NCI-H510A treated with DMSO at 0.1 percent for 48 hours (cell line): Measurements from ENCODE around the gene OPN4.

ENCODE experiments used
- DNase-seq: peaks from one replicate; lab custom pipeline; 2025; lab: John Stamatoyannopoulos, UW

OPN4 gene

DNA sequence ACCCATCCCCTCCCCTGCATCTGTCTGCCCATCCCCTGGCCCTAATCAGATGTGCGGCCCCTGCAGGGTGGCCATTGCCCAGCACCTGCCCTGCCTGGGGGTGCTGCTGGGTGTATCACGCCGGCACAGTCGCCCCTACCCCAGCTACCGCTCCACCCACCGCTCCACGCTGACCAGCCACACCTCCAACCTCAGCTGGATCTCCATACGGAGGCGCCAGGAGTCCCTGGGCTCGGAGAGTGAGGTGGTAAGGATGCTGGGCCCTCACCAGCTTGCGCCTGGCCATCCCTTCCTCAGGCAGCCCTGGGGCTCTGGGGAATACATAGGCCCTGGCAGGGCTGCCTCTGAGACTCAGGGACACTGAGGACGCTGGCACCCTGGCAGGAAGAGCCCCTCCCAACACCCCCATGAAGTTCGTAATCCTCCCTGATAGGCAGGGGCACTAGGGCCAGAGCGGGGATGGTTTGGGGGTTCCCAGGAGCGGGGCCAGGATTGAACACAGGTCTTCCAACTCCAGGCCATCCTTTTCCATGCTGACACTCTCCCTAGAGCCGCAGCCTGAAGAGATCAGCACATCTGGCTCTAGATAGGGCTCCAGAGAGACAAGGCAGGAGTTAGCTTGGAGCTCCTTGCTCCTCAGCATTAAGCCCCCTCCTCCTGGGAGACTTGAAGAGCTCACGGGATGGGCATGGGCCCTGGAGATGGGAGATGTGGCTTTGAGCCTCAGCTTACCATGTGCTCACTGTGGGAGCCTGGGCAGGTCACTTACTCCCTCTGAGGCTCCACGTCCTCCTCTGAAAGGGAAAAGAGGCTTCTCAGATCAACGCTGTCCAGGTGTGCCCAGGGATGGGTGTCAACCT is 8.1 kb downstream of the OPN4 start:
- no peak for DNase-seq

DNA sequence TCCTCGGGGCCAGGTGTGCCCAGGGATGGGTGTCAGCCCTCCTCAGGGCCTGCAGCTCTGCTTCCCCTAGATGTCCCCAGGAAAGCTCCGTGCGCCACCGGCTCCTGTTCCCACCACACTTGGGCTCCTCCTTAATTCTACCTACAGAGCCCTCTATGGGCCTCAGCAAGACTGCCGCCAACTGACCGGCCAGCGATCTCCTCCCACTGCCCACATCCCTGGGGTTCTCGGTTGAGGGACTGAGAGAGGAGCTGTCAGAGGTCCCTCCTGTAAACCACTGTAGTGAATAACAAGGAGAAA is 8.6 kb downstream of the OPN4 start:
- DNase-seq, result no peak

- DNase-seq, result no peak
Observed at GRCh38 chr10:86663576-86664339, 9.4 kb downstream of the OPN4 start.

DNA sequence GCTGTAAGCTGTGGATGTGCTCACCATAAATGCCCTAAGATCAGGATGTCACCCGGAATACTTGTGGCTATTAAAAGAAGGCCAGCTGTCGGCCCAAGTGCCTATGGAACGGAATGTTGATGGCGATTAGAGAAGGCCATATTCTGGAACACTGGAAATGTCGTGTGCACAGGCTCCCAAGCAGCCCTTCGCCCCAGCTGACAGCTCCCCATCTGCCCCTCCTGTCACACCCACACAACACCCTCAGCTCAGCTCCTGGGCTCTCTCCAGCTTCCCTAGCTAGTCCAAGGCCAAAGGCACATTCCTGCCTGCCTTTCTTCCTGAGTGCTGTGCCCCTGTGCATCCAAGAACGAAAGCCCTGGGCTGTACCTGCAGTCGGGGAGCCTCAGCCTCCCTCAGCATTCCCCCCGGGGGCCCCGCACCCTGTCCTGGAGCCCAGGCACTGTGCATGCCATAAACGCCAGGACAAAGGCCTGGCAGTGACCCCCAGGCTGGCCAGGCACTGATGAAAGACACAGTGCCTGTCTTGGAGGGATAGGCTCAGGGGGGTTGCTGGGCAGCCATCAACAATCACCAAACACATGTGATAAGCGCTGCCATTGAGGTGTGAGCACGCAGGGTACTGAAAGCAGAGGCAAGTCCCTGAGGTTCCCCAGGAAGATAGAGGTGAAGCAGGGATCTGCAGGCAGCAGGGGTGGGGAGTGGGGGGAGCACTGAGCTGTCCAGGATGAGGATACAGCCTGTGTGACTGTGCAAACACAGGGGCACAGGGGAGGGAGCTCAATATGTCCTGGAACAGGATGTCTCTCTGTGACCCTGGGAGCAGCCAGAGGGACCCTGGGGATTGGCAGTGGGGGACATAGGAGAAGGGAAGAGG is 10.2 kb downstream of the OPN4 start:
- no peak for DNase-seq

DNA sequence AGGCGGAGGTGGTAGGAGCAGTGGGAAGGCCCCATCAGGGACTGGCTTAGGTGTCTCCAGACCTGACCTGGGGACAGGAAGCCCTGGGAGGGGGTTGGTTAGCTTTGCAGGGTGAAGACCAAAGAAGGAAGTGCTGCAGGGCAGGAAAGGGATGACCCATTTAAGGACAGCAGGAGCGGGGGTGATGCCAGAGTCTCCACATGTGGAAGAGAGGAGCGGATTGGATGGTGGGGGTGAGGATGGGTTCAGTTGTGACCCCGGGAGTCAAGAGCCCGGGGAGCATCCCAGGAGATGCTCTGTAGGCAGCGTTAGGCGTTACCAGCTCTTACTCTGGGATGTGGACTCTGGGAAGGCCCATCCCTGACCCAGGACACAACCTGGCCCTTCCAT is 10.9 kb downstream of the OPN4 start:
- DNase-seq, result no peak

- DNase-seq, result no peak
Observed at GRCh38 chr10:86665868-86666267, 11.5 kb downstream of the OPN4 start.

- peak; percentile 85 for DNase-seq
Observed at GRCh38 chr10:86666538-86666937, 12.2 kb downstream of the OPN4 start.

DNA sequence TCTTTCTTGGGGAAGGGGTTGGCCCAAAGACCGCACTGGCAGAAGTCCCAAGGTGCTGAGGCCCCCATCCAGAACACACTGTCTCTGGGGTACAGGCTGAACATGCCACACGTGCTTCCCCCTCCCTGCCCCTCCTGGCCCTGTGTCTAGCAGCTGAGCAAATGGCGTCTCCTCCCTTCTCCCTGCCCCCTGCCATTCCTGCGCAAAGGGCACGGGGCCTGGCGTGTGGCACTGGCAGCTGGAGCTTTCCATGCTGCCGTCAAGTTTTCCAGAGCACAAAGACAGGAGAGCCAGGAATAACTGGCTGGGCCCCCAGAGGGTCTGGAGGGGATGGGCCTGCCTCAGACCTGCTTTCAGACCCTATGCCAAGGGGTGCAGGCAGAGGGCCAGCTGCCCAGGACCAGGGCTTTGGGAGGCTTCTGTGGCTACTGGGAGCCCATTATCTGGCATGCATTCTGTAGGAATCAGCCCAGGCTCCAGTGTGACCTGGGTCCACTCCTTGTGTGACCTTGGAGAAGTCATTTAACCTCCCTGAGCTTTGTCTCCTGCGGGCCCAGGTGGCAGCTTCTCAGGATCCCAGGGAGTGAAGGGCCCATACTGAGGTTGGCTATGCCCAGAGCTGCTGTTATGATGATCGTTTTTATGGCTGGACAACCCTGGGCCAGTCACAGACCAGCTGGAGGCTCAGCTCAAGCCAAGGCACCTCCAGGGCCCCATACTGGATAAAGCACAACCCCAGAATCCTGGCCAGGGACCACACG is 13.3 kb downstream of the OPN4 start:
- no peak for DNase-seq

- peak; percentile 83 for DNase-seq
Observed at GRCh38 chr10:86668297-86669165, 14.2 kb downstream of the OPN4 start, which contains the start of gene LDB3. LDB3 (plus strand) TSS chr10:86668511; CDS start chr10:86668692, 181 bp downstream.

DNA sequence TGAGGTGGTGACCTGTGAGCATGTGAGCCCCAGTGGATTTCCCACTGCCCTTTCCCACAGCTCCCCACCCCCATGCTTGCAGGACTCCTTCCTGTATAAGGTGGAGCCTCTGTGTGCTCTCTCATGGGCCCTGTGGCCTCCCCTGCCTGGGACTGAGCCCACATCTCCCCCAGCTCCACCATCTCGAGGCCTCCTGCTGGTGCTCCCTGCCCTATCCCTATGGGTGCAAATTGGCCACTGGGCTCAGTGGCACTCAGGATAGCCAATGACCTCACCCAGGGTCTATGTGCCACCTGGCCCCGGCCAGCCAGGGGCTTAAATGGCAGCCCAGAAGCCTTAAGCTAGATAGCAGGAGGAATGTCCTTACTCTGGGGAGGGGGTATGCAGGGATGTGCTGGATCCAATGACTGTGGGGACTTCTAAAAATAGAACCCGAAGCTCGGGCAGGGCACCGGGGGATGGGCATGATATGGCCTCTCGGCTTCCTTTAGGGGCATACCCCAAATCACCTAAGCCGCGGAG is 16.0 kb downstream of the OPN4 start:
- no peak for DNase-seq

DNA sequence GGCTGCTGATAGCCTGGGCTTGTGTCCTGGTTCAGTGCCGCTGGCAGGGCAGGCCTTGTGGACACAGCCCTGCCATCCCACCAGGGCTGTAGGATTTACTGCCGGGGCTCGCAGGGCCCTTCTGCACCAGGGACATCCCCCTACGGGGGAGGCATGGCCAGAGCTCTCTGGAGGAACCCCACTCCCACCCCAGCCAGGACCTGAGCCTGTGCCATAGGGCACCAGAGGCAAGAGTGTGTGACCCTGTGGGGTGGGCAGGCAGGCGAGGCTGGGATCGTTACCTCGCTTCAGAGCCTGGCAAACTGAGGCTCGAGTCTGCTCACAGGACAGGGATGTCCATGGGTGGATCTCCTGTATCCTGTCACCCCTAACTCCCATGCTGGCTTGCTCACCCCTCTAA is 16.5 kb downstream of the OPN4 start:
- DNase-seq, result no peak

DNA sequence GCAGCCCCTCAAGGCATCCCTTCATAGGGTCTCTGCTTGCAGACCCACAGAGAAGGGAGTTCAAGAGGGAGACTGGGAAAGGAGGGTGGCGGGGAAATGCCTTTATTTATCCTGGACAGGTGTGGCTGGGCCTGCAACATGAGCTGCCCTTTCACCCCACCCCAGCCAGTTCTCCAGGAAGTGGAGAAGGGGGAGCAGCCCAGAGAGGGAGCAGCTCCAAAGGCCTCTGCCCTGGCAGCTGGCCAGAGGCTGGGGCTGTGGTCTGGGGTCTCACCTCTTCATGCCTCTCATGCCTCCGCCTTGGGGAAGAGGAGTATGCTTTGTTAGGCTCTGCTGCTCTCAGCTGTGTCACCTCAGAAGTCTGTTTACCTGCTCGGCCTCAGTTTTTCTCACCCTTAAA is 17.1 kb downstream of the OPN4 start:
- DNase-seq, result peak; percentile 41

GRCh38 chr10:86671985-86672710 is 17.8 kb downstream of the OPN4 start:
- no peak for DNase-seq

DNA sequence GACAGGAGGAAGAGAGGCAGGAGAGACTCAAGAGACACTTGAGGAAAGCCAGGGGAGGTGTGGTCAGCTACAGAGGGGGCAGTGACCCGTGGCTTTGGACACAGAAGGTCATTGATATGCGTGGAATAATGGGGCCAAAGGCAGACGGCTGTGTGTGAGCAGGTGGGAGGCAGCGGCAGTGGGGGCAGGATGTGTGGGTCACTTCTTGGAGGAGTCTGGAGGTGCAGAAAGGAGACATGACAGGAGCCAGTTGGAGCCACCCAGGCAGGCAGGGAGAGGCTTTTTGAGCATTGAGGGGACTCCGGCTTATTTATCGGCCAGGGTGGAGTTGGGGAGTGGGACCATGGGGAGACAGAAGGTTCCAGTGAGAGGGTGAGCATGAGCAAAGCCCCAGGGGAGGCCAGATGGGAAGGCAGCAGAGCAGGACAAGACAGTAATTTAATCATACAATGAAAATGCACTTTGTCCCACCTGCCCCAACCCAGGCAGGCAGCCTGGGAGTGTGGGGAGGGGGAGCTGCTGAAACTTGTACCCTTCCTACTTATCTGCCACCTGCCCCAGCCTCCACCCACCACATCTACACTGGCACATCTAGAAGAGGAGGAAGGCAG is 19.0 kb downstream of the OPN4 start:
- DNase-seq, result no peak

GRCh38 chr10:86673827-86674581 is 19.7 kb downstream of the OPN4 start:
- DNase-seq, result peak; percentile 35

GRCh38 chr10:86674912-86675311 is 20.6 kb downstream of the OPN4 start:
- DNase-seq, result no peak

DNA sequence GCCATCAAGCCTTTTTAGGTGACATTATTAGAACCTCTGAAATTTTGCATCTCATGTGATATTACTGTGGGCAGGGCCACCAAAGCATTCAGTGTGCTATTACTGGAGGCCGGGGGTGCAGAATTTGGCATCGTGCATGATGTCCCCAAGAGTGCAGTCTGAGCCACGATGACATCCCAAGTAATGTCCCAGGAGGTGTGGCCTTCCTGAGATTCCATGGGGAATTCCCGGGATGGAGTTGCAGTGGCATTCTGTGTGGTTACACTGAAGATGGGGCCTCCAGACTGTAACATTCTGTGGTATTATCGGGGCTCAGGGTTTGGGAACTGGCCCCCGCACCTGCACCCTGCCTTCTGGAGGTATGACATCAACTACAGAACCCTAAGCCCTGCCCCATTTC is 23.0 kb downstream of the OPN4 start:
- no peak for DNase-seq

GRCh38 chr10:86678999-86679792 is 24.8 kb downstream of the OPN4 start:
- DNase-seq, result no peak
